Loucy (cell line): Measurements from ENCODE around the gene LYL1.
A peak's percentile ranks its signal among the peaks of the same experiment; 100 is the strongest.

ENCODE experiments used
- H2AFZ ChIP-seq: fragments of 200-600 bp; sonication (generic); 2 replicates; pipeline ENCODE4 v1.6.0; 2016; ENCODE audit warnings: antibody characterized with exemption, mild to moderate bottlenecking, low read length, moderate library complexity
- H3F3A ChIP-seq: fragments of 200-600 bp; 2 replicates; pipeline ENCODE4 v1.6.0; 2016; ENCODE audit warnings: antibody characterized with exemption, low read depth, mild to moderate bottlenecking
- H3K27me3 ChIP-seq: fragments of 200-600 bp; sonication (generic); 2 replicates; pipeline ENCODE4 v1.6.1; 2014; ENCODE audit warnings: low read length, mild to moderate bottlenecking; ENCODE audit not compliant: insufficient read depth, poor library complexity, severe bottlenecking
- H3K36me3 ChIP-seq: fragments of 200-600 bp; sonication (generic); 2 replicates; pipeline ENCODE4 v1.6.1; 2016; ENCODE audit warnings: low read length; ENCODE audit not compliant: insufficient read depth
- H3K4me1 ChIP-seq: fragments of 200-600 bp; sonication (generic); 2 replicates; pipeline ENCODE4 v1.5.1; 2014; ENCODE audit warnings: low read length, mild to moderate bottlenecking; ENCODE audit not compliant: insufficient read depth, poor library complexity, severe bottlenecking
- H3K4me2 ChIP-seq: fragments of 200-600 bp; sonication (generic); 2 replicates; pipeline ENCODE4 v1.6.0; 2014; ENCODE audit warnings: antibody characterized with exemption, low read length, low read depth, mild to moderate bottlenecking; ENCODE audit not compliant: poor library complexity, severe bottlenecking
- H3K4me3 ChIP-seq: fragments of 200-600 bp; sonication (generic); 2 replicates; pipeline ENCODE4 v1.5.1; 2014; ENCODE audit warnings: low read length, mild to moderate bottlenecking, mixed read lengths; ENCODE audit not compliant: poor library complexity, severe bottlenecking
- H3K79me2 ChIP-seq: fragments of 200-600 bp; sonication (generic); 2 replicates; pipeline ENCODE4 v1.6.1; 2014; ENCODE audit warnings: low read length; ENCODE audit not compliant: insufficient read depth
- H3K9ac ChIP-seq: fragments of 200-600 bp; sonication (generic); 2 replicates; pipeline ENCODE4 v1.6.0; 2014; ENCODE audit warnings: mild to moderate bottlenecking, low read depth, low read length, moderate library complexity; ENCODE audit not compliant: poor library complexity, severe bottlenecking
- H3K9me2 ChIP-seq: fragments of 200-600 bp; sonication (generic); replicated peaks from 2 replicates; pipeline ENCODE4 v1.6.1; 2016; ENCODE audit warnings: low read depth, low read length, mixed read lengths
- H3K9me3 ChIP-seq: fragments of 200-600 bp; sonication (generic); 2 replicates; pipeline ENCODE4 v1.6.1; 2014; ENCODE audit warnings: mild to moderate bottlenecking, antibody characterized with exemption, low read length, low read depth; ENCODE audit not compliant: insufficient read depth
- H4K20me1 ChIP-seq: fragments of 200-600 bp; sonication (generic); 2 replicates; pipeline ENCODE4 v1.6.0; 2014; ENCODE audit warnings: antibody characterized with exemption, low read length, mild to moderate bottlenecking; ENCODE audit not compliant: insufficient read depth, poor library complexity, severe bottlenecking
- EZH2phosphoT487 ChIP-seq: fragments of 200-600 bp; IDR thresholded peaks from 2 replicates; pipeline ENCODE4 v1.6.1; 2018; ENCODE audit warnings: antibody characterized with exemption, mild to moderate bottlenecking, moderate library complexity, borderline replicate concordance
- TF ChIP-seq, protein P1 (sequence below): fragments of 200-600 bp; sonication (generic); conservative IDR thresholded peaks from 2 replicates; pipeline ENCODE4 v1.5.1; 2014; ENCODE audit warnings: mild to moderate bottlenecking, antibody characterized with exemption, low read length

The LYL1 gene

DNA sequence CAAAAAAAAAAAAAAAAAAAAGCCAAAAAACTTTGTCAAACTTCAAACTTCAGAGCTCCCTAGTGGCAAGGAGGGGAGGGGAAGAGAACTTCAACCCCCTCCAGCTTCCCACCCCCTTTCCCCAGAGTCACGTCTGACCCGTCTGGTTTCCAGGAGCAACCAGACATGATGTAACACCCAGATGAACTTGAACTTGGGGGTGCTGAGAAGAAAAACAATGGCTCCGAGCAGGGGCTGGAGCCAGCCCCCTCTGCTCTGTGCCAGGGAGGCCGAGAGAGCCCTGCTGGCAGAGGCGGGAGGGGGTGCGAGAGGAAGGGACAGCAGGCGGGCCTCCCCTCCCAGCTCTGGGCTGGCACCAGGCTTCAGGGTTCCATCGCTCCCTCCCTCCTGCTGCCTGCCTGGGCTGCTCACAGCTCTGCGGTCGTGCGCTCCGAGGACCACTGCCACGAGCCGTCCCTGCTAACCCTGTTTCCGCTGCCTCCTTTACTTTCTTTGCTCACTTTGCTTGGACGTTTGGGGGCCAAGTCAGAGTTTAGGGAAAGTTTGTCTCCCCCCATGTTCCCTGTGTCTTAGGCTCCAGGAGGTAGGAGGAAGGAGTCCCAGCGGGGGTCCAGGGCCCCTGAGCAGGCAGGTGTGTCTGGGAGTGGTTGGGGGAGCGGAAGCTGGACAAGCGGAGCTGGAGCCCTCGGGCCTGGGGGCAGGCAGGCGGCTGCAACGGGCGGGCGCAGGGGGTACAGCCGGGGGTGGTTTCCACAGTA, 11.1 kb downstream of the LYL1 start:
- Histone ChIP-seq H3K4me1 (peaks cover 11% of the 10 kb centered on the region), H3K9me3 (no peaks in the 10 kb centered on the region), H3K79me2 (peaks cover 17% of the 10 kb centered on the region), H2AFZ (no peak overlapping the region), H3K36me3 (no peaks in the 10 kb centered on the region), H3K9ac (peak overlapping the region; percentile 8), H3K27me3 (no peaks in the 10 kb centered on the region), H3F3A (0 out of 2 replicates have a peak, but pooled peaks cover 10% of the 10 kb centered on the region), H4K20me1 (peaks cover 15% of the 10 kb centered on the region), H3K4me3 (no peak overlapping the region), H3K9me2 (no peaks in the 10 kb centered on the region), H3K4me2 (no peak overlapping the region)
- TF ChIP-seq, protein P1, sequence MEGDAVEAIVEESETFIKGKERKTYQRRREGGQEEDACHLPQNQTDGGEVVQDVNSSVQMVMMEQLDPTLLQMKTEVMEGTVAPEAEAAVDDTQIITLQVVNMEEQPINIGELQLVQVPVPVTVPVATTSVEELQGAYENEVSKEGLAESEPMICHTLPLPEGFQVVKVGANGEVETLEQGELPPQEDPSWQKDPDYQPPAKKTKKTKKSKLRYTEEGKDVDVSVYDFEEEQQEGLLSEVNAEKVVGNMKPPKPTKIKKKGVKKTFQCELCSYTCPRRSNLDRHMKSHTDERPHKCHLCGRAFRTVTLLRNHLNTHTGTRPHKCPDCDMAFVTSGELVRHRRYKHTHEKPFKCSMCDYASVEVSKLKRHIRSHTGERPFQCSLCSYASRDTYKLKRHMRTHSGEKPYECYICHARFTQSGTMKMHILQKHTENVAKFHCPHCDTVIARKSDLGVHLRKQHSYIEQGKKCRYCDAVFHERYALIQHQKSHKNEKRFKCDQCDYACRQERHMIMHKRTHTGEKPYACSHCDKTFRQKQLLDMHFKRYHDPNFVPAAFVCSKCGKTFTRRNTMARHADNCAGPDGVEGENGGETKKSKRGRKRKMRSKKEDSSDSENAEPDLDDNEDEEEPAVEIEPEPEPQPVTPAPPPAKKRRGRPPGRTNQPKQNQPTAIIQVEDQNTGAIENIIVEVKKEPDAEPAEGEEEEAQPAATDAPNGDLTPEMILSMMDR: no peak
- TF ChIP-seq EZH2phosphoT487: no peak

DNA sequence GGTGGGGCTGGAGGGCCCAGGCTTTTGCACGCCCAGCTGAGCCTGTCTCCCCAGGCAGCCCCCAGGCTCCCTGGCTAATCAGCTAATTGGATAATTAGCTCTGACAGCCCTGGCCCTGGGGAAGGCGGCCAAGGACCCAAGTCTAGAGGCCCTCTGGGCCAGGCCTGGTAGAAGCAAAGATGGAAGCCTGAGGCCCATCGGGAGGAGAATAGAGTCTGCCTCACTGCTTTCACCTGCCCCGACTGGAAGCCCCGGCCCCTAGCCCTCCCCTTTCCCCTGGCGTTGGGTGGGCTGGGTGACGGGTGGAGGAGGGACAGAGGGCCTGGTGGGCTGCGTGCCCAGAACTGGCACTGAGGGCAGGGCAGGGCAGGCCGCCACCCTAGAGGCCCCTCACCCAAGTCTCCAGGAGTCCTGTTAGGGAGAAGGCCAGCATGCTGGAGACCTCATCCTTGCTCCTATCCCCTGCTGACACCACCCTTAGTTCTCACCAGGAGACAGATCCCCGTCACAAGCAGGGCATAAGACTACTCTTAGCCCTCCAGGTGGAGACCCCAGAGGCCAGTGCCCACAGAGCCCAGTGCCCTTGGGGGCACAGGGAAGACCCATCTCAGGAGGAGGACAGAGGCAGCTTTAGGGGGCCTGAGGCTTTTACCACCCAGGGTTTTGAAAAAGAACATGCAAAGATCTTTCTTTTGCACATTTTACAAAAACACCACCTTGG, 12.0 kb downstream of the LYL1 start:
- Histone ChIP-seq H3K9me2 (no peaks in the 10 kb centered on the region), H3K79me2 (peaks cover 8% of the 10 kb centered on the region; the same call in 1 of the 2 replicates), H3K4me3 (no peak overlapping the region), H3K36me3 (no peaks in the 10 kb centered on the region), H3K9me3 (no peaks in the 10 kb centered on the region), H3K27me3 (no peaks in the 10 kb centered on the region), H3K4me2 (no peak overlapping the region), H3F3A (0 out of 2 replicates have a peak, but pooled peaks cover 5% of the 10 kb centered on the region), H4K20me1 (peaks cover 6% of the 10 kb centered on the region), H3K4me1 (peaks cover 11% of the 10 kb centered on the region), H3K9ac (peak overlapping the region; percentile 8), H2AFZ (no peak overlapping the region)
- TF ChIP-seq EZH2phosphoT487: no peak

DNA sequence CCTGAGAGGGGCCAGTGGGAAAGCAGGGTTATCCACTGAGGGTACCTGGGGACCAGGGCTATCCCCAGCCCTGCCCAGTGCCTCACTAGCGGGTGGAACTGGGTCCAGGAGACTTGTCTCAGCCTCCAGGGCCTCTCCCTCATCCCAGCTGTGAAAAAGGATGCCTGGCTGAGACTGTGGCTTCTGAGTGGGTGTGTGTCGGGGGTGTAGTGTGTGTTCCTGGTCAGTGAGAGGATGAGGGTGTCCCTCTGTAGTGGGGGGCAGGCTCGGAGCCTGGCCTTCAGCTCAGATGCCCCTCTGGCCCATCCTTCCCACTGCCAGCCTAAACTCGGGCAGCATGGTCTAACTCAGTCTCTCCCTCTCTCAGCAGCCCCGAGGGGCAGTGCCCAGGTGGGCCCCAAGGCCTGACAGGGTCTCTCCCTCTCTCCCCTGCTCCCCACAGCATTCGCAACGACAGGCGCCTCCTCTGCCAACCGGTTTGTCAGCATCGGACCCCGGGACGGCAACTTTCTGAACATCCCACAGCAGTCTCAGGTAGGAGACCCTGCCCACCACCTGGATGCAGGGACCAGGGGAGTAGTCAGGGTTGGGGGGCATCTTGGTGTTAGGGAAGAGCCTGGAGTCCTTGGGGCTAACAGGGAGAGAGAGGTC, 12.7 kb downstream of the LYL1 start:
- TF ChIP-seq, protein P1: no peak
- no peak for TF ChIP-seq EZH2phosphoT487
- Histone ChIP-seq H3K4me1 (peaks cover 11% of the 10 kb centered on the region), H3K4me3 (no peak overlapping the region)

More for the DNA sequence above, 12.7 kb downstream of the LYL1 start:
- Histone ChIP-seq H3K9ac (no peak overlapping the region), H2AFZ (no peak overlapping the region), H4K20me1 (peaks cover 6% of the 10 kb centered on the region), H3K4me2 (no peak overlapping the region), H3K79me2 (peaks cover 8% of the 10 kb centered on the region; the same call in 1 of the 2 replicates), H3K27me3 (no peaks in the 10 kb centered on the region), H3K9me2 (no peaks in the 10 kb centered on the region), H3K36me3 (no peaks in the 10 kb centered on the region), H3F3A (0 out of 2 replicates have a peak, but pooled peaks cover 5% of the 10 kb centered on the region), H3K9me3 (no peaks in the 10 kb centered on the region)
